ENCODE data around the gene GARIN5A.

Gene GARIN5A

DNA sequence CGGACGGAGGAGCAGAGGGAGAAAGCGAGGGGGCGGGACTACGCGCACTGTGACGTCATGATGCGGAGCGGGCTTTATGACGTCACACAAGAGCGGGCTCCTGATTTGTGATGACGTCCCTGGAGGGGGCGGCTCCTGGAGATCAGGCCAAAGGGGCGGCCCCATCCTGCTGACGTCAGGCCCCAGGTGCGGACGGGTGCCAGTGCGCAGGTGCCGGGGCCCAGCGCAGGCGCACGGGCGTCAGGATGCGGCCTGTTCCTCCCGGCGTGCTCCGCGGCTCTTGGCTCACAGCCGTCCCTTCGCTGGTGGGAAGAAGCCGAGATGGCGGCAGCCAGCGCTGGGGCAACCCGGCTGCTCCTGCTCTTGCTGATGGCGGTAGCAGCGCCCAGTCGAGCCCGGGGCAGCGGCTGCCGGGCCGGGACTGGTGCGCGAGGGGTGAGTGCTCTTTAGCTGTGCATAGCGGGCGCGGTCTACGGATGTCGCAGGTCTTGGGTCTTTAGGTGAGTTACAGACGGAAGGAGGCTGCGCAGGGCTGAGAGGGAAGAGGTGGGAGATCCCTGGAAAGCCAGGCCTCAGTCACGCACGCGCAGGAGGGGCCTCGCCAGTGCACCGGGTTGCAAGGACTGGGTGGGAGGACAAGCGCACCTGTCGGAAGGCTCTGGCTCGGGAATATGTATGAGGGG is at the start of gene GARIN5A, which contains the start of gene EMC10:
Gene GARIN5A (minus strand): TSS at position 625 of the 683 bp plus-strand sequence. CDS start 460 bp downstream, at position 165.
Gene EMC10 (plus strand): TSS at position 284 of the 683 bp plus-strand sequence. CDS start 38 bp downstream, at position 322.
- DNase-seq, result peak; percentile 92

DNA sequence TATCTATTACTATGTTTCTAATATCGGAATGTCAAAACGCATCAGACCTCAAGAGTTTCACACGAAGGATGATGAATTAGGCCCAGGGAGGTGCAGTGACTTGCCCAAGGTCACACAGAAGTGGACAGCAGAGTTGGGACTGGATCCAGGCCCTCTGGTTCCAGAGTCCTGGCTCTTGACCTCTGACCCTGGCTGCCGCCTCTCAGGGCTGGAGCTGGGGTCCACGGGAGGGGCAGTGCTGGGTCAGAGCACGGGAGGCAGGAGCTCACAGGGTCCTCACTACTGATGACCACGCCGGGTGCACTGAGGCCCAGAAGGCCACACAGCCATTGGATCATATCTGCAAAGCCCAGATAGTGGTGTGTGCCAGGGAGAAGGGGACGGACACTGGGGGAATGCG is 46.2 kb upstream of the GARIN5A start:
- no peak for DNase-seq

DNA sequence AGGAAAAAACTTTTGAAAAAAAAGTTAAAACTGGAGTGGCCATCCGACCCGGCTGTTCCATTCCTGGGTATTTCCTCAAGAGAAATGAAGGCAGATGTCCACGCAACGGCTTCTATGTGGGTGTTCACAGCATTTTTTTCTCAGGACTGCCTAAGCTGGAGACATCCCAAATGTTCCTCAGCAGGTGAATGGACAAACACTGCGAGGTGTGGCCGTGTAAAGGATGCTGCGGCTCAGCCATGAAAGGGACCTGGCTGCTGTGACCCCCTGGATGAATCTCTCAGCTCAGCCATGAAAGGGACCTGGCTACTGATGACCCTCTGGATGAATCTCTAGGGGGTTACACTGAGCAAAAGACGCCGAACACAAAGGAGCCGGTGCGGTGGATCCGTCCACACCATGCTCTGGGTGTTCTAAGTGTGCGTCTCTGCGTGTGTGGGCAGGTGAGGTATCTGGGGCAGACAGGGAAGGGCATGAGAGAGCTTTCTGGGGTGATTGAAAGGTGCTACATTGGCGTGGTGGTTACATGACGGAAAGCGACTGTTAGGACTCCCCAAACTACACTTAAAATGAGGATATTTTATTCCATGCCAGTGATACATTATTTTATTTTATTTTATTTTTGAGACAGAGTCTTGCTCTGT is 44.3 kb upstream of the GARIN5A start:
- no peak for DNase-seq

DNA sequence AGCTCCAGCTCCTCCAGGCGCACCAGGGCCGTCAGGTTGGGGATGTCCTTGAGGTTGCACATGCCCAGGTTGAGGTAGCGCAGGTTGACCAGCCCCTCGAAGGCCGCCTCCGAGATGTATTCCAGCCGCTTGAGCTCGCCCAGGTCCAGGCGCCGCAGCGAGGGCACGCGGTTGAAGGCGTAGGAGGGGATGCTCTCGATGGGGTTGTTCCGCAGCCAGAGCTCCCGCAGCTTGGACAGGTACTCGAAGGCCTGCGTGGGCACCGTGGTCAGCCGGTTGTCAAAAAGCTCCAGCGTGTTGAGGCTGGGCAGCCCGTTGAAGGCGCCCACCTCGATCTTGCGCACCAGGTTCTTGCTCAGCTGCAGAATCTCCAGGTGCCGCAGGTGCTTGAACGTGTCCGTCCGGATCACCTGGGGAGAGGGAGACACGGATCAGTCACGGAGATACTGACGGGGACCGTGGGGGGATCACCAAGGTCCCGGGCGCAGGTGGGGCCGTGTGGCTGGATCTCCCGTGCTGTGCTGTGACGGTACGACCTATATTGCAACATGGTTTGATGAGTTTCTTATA is 42.4 kb upstream of the GARIN5A start:
- no peak for DNase-seq

DNA sequence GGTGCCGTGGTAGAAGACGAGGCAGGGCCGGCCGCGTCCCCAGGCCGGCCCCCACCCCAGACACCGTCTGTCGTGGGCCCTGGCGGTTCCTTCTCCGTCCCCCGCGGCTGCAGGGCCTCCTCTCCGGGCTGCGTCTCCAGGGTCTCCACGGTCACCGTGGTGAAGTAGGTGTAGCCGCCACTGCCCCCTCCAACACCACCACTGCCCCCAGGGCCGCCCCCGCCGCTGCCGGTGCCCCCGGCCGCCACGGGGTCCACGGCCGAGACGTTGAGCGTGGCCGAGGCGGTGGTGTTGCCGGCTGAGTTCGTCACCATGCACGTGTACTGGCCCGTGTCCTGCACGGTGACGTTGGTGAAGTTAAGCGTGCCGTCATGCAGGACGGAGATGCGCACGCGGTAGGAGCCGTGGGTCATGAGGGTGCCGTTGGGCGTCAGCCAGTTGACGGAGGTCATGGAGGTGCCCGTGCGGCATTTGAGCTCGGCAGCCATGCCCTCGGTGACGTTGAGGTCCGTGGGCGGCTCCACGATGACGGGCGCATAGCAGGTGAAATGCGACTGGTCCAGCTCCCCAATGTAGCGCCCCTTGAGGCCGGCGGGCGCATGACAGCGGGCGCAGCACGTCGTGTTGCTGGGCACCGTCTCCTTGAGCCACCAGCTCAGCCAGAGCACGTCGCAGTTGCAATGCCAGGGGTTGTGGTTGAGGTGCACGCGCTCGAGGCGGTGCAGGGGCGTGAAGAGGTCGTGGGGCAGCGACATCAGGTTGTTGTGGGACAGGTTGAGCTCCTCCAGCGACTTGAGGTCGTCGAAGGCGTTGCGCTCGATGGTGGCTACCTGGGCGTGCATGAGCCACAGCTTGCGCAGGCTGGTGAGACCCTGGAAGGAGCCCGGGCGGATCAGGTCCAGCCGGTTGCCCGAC is 41.7 kb upstream of the GARIN5A start:
- no peak for DNase-seq

DNA sequence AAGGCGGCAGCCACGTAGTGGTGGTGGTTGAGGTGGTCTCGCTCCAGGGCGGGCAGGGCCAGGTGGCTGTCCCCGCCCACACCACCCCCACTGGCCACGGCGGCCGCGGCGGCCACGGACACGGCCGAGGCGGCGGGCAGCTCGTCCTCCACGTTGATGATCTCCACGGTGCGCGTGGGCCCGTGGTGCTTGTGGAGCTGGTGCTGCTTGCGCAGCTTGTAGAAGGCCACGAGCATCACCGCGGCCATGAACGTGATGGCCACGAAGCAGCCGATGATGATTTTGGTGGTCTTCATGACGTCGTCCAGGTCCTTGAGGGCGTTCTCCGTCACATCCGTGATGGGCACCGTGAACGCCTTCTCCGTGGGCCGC is 41.0 kb upstream of the GARIN5A start:
- no peak for DNase-seq

DNA sequence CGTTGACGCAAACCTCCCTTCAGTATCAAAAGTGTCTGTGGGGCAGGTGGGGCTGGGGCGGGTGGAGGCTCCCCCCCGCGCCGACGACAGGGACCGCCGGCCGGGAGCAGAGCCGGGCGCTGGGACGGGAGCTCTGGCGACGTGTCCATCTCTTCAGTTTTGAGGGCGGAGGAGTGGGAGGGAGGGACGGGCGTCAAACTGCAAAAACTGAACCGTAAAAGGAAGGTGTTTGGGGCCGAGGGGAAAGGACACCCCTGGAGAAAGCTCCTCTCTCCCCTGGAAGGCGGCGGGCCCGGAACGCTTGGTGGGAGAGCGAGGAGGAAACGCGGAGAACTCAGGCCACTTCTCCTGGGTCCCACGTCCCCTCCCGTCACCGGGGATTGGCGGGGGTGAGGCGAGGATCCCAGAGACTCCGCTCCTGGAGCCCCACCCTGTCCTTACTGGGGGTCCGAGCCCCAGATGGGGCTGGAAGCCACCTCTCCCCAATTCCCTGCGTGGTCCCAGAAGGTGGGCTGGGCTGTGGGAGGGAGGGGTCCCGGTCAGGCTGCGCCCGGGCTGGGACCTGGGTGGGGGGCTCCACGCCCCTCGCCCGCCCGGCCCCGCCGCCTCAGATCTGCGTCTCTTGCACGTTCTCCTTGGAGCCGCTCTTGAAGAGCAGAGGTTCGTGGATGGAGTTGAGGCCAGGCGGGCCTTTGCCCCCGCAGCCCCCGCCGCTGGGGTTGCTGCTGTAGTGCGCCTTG is 40.5 kb upstream of the GARIN5A start:
- DNase-seq, result no peak

DNA sequence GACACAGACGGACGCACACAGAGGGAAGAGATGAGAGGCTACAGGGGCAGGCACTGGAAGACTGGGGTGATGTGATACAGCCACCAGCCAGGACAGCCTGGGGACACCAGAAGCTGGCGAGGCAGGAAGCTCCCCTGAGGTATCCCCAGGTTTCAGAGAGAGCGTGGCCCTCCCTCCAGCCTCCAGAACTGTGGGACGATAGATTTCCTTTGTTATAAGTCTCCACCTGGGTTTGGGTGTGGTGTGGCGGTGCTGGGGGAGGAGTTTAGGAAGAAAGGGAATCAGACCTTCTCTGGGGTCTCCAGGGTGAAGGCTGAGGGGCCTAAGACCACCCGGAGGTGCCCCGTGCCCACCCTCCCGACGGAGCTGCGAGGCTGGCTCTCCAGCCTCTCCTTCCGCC is 39.8 kb upstream of the GARIN5A start:
- no peak for DNase-seq

DNA sequence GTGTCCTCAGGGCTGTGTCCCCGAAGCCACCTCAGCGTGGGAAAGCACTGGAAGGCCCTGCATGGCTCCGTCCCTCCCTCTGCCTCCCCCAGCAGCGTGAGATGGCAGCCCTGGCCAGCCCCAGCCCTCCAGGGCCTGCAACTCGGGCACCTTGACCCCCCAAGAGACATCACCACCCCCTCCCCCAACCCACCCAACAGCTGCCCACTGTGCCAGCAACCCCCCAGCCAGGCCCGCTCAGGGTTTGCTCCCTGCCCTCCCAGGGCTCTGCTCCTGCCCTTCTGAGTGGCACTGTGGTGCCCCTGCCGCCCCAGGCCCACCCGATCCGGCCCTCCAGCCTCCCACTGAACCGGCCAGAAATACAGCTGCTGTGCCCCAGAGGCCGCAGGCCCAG is 38.5 kb upstream of the GARIN5A start:
- no peak for DNase-seq

DNA sequence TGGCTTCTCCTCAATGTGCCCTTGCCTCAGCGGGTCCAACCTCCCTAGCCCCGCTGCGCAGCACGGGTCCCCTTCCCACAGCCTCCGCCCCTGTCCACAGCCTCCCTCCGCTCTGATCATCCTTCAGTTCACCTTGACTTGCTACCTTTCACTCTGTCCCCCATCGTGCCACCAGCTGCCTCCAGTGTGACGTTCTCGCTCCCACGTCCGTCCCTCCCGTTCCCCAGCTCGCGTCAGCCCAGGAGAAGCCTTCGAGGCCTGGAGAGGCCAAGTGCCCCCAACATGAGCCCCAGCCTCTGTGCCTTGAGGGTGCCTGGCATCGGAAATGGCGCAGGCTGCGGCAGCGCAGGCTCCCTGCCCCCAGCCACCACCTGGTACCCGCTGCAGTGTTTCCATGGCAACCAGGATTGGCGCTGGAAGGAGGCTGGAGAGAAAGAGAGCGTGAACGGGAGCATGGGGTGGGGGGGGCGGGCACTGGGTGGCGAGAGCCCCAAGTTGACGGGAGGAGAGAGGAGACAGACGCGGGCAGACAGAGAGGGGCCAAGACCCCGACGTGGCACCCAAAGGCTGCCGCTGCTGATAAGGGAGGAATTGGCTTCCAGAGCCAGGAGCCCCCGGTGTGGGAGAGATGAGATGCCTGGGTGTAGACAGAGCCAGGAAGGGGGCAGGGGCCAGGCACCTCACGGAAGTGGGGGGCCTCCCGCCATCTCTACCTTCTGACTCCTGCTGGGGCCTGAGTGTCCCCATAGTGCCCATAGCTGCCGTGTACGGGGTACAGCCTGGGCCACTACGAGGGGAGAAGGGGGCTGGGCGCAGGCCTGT is 37.9 kb upstream of the GARIN5A start:
- DNase-seq, result no peak

DNA sequence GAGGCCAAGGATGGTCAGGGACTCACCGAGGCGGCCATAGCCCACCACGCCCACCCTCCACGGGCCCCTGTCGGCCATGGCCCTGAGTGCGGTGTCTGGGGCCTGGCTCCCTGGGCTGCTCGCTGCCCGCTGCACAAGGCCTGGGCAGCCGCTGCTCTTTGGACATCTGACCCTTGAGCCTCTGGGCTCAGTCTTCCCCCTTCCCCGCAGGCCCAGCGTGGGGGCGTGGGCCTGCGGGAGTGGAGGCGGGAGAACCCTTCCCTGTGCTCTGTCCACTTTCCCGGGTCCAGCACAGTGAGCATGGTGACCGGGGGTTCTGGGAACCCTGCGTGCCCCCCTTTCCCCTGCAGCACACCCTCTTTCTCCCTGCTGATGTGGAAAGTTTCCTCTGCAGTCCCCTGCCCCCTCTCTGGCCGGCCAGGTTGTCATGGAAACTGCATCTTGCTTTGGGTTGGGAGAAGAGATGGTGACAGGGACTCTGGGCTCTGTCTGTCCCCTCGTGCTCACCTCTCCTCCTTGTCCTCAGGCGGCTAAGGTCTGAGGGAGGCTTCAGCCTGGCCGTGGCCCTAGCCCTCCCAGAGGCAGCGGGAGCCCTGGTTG is 37.2 kb upstream of the GARIN5A start, which contains the start of gene ASPDH:
Gene ASPDH (minus strand): TSS at position 168 of the 600 bp plus-strand sequence. CDS start 90 bp downstream, at position 78.
- DNase-seq, result no peak

DNA sequence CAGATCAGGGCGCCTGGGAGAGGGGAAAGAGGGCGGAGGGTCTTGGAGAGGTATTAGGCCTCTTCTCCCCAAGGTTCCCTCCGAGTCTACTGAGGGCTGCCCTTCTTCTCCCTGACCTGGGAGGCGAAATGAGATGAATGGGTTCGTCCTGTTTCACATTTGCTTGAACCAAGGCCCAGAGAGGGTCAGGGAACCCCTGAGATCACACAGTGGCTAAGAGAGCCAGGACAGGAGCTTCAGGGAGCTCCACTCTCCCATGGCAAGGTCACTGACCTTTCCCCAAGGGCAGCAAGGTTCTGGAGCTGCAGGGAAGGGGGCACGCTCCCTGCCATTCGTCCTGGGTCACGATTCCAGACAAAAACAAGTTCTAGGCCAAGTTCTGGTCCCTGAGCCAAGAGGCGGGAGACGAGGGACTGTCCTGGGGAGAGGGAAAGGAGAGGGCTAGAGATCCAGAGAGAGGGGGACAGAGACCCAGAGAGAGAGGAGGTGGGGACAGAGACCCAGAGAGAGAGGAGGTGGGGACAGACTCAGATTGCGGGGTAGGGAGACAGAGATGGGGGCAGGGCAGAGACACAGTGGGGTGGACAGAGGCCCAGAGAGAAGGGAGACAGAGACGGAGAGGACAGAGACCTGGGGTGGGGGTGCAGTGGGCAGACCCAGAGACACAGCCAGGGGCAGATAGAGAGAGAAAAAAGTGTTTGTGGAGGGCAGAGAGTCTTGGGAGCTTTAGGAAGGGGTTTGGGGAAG is 36.5 kb upstream of the GARIN5A start:
- no peak for DNase-seq

DNA sequence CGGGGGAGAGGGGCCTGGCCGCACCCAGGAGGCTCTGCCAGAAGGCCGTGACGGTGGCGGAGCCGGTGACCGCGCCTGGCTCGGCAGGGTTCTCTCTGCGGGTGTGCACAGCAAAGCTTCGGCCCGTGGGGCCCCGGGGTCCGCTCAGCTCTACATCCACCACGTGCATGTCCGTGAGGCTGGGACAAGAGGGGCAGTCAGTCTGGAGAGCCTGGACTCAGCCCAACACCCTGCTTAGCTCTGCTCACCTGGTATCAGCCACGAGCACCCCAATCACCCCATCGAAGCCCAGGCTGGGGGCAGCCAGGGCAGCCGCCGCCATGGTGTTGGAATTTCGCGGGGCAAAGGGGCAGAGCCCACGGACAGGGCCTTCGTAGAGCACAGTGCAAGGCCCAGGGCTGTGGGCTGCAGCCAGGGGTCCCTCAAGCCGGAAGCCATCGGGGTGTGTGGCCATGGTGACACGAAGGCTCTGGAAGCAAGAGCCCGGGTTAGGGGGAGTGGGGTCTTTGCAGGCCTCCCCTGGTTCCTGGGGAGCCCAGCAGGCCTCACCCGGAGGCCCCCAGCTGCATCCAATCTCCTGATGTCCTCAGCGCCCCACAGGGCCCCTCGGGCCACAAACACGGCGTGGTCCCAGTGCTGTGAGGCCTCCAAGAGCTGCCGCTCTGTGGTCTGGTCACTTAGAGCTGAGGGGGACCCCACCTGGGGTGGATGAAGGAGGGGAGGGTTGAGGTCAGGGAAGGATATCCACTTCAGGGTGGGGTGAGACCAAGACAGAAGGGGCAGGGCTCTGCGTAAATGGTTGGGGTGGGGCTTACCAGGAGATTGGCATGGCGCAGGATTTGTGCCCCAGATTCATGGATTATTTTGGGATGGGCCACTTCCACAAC is 35.7 kb upstream of the GARIN5A start:
- no peak for DNase-seq

DNA sequence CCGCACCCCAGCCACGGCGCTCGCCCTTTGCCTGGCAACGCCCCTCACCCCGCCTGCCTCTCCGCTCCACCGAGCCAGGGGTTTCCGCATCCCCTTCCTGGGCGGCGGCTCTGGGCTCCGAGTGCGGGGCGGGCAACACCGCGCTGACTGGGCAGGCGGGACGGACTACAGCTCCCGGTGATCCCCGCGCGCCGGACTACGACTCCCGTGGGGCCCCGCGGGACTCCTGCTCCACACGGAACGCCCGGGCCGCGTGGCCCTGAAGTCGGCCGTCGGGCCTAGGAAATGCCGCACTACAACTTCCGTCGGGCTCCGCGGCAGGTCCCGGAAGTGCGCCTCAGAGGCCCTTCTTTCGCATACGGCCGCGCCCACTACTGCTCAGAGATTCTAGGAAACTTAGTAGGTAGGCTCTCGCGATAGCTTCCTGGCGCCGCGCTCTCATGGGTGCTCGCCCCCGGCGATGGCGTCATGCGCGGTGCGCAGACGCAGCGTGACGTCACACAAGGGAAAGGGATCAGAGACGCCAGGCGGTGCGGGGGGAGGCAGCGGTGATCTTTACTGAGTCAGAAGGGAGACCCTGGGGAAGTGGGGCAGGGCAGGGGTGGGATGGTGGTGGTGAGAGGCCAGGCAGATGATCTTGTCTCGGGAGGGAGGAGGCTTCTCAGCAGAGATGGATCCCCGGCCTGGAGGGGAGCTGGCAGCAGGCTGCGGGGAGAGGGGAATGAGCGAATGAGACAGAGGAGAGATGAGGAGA is 34.6 kb upstream of the GARIN5A start, which contains the start of gene JOSD2:
Gene JOSD2 (minus strand): TSS at position 123 of the 754 bp plus-strand sequence. CDS start 760 bp downstream, outside the sequence.
- peak; percentile 96 for DNase-seq

DNA sequence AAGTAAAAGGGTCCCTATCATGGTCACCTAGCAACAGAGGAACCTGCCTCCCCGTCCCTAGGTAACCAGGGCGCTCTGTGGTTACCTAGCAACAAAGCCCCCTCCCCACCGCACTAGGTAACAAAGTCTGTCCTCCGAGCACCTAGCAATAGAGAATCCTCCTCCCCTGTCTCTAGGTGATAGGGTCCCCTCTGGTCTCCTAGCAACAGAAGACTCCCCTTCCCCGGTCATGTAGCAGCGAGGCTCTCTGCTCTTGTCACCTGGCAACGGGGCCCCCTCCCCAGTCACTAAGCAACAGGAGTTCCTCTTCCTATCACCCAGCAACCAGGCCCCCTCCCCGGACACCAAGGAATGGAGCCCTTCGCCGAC is 34.0 kb upstream of the GARIN5A start:
- no peak for DNase-seq

DNA sequence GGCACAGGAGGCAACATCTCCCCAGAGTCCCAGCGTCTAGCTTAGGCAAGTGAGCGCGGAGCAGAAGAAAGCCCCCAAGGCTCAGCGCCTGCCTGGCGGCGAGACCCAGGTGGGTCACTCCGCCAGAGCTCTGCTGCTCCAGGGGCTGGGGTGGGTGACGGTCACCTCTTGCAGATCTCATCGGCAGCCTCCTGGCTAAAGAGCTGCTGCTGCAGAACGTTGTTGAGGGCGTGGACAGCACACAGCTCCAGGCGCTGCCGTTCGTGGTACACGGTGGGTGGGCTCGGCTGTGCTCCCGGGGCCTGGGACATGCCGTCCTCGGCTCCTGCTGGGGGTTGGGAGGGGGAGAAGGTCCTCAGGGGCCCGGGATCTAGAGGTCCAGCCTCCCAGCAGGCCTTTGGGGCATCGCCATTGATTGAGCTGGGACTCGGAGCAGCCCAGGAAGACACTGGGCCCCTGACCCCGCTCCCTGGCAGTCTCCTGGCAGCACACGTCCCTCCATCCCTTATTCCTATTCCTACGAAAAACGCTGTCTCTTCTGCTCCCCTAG is 33.5 kb upstream of the GARIN5A start:
- no peak for DNase-seq

DNA sequence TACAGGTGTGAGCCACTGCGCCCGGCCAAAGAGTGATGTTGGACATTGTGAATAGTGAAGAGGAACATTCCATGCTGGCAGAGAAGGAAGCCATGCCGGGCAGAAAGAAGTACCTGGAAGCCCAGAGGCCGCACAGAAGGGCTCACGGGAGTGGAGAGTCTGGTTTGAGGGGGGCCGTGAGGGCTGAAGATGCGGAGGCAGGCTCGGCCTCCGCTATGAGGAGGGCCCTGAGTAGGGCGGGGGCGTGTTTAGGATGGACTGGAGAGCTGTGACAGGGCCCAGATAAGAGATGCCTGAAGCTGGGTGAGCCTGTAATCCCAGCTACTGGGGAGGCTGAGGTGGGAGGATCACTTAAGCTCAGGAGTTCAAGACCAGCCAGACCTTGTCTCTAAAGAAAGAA is 32.7 kb upstream of the GARIN5A start:
- no peak for DNase-seq

DNA sequence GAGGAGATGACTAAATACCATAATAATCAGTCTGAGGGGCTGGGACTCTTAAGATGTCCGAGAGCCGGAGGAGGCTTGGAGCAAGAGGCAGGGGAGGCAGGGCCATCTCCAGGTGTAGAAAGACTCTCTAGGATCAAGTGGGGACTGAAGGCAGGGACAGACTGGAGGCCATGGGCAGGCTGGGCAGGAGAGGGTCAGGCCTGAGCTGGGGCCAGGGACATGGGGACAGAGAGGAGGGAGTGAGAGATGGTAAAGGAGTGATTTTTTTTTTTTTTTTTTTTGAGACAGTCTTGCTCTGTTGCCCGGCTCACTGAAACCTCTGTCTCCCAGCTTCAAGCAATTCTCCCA is 32.2 kb upstream of the GARIN5A start:
- no peak for DNase-seq

Measured in stimulated activated CD4-positive, alpha-beta T cell treated with anti-CD3 and anti-CD28 coated beads, Interleukin-4, amount 100 ng/mL, for 1 hour (primary cell).